Lower lobe of right lung (tissue), 2 donors: Measurements from ENCODE around the gene LMAN2. TPM values are rescaled to one million over a fixed set of nuclear protein-coding genes. Genes with fewer than 3 reads are reported as not detected.

Experiments used
- ATAC-seq, 2 donors: fragments of 200-7000 bp; cut with Tn5 transposase; one replicate each; pipeline ENCODE4 v1.9.1; 2020 to 2022; ENCODE audit warnings: mild to moderate bottlenecking in 2 of 2, moderate library complexity in 2 of 2
- DNase-seq: peaks from one replicate; pipeline ENCODE4 v3.0.0-alpha.2; 2020
- H3K27ac ChIP-seq: fragments of 200-600 bp; one replicate; pipeline ENCODE4 v1.8.0; 2022
- H3K27me3 ChIP-seq: fragments of 200-600 bp; one replicate; pipeline ENCODE4 v1.8.0; 2022; ENCODE audit warnings: low read depth
- H3K36me3 ChIP-seq: fragments of 200-600 bp; one replicate; pipeline ENCODE4 v1.8.0; 2022; ENCODE audit warnings: mild to moderate bottlenecking
- H3K4me1 ChIP-seq: fragments of 200-600 bp; one replicate; pipeline ENCODE4 v1.8.0; 2022
- H3K4me3 ChIP-seq: fragments of 200-600 bp; one replicate; pipeline ENCODE4 v1.8.0; 2022; ENCODE audit warnings: mild to moderate bottlenecking
- H3K9me3 ChIP-seq: fragments of 200-600 bp; one replicate; pipeline ENCODE4 v1.8.0; 2022
- CTCF ChIP-seq: fragments of 200-600 bp; IDR thresholded peaks from one replicate; pipeline ENCODE4 v1.8.0; 2022; ENCODE audit warnings: antibody characterized with exemption, mild to moderate bottlenecking
- intact Hi-C: fragments of 100-400 bp; cut with DNase I; formaldehyde crosslinking; loops from one replicate; pipeline ENCODE4 v1.11.0; 2022
- total RNA-seq: library from RNA; stranded (reverse); fragmentation: NEBNext Ultra II Directional; extraction: Animal tissue kit (Norgen Biotek cat#: 25700); gene quantifications from one replicate; pipeline ENCODE4 v1.2.1, GENCODE V29; 2021
- donor health status: DM: no; HTN: yes; CAD: no; lungs with severe emphysema.

LMAN2 gene
- total RNA-seq, 1 donor from 2014 or later = 108 TPM

DNA sequence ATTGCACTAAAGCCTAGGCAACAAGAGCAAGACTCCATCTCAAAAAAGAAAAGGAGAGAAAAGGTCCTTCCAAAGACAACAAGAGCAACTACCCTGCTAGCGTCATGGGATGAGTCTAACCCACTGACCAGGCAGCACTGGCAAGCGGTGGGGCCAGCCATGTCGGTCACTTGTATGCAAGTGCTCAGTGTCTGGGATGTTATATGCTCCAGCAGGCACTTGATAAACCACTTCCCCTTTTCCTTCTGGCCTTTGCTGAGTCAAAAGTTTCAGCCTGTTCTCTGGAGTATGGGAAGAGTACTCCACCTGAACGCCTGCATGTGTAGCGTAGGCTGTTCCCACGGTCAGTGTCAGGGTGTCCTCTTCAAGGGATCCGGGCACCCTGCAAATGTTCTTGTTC lies 30.6 kb downstream of the LMAN2 start:
- Histone ChIP-seq H3K9me3 (no peaks in the 10 kb centered on the region), H3K27me3 (no peaks in the 10 kb centered on the region), H3K4me3 (no peak overlapping the region), H3K4me1 (no peaks in the 10 kb centered on the region), H3K27ac (no peak overlapping the region), H3K36me3 (peaks cover 6% of the 10 kb centered on the region)
- intact Hi-C loops = no loop called here
- peak; percentile 59 for DNase-seq
- peak; percentile 47 to 68 for ATAC-seq
- TF ChIP-seq CTCF = no peak

DNA sequence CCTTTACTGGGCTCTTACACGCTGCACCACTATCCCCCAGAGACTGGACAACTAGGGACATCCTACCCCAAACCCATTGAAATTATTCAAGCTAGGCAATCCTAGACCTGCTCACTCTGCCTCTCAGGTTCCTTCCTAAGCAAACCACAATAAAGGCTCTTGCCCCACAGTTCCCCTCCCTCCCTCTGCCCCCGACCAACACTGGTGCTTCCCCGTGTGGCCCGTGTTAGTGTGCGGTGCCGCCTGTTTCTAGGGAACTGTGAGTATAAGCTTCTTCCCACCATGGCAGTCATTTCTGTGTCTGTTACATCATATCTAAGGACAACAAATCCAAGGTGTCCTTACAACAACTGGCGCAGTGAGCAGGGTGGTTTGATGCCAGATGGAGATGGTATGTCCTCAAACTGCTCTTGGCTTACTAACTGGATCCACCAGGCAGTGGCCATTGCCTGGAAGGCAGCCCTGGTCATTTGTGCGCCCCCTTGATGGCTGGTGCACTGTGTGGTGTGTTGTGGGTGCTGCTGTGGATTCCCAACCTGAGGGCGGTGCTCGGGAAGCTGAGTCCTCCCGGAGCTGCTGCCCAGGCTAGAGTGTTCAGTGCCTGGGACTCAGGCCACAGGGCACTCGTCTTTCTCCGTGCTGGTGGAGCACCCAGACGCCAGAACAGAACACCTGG lies 31.4 kb downstream of the LMAN2 start:
- ATAC-seq (peak in 1 of 2 donors; percentile 45), DNase-seq (peak; percentile 51)
- H3K4me1 ChIP-seq = no peaks in the 10 kb centered on the region
- no peak overlapping the region for H3K27ac ChIP-seq
- intact Hi-C loops = no loop called here
- no peak for TF ChIP-seq CTCF
- H3K36me3 ChIP-seq = peaks cover 6% of the 10 kb centered on the region
- no peaks in the 10 kb centered on the region for H3K27me3 ChIP-seq
- H3K9me3 ChIP-seq = no peaks in the 10 kb centered on the region
- H3K4me3 ChIP-seq = no peak overlapping the region

DNA sequence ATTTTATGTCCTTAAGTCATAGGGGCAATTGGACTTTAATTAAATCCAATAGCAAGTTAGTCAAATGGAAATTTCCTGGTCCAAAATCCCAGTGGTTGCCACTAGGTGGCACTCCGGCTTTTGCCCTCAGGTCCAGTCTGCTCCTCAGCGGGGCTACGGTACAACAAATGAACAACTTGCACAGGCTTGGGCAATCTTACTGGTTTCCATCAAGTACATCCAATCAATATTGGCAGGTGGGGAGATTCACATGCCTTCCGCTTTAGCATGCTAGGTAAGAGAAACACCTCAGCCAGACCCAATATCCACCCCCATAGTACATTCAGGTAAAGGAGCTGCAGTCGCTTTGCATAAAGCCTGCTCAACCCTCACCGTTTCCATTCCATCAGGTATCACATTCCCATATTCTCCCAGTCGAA lies 33.5 kb downstream of the LMAN2 start:
- Histone ChIP-seq H3K4me1 (peaks cover 2% of the 10 kb centered on the region), H3K27ac (no peak overlapping the region), H3K27me3 (no peaks in the 10 kb centered on the region), H3K9me3 (no peaks in the 10 kb centered on the region), H3K36me3 (peaks cover 6% of the 10 kb centered on the region), H3K4me3 (no peak overlapping the region)
- DNase-seq (peak; percentile 77), ATAC-seq (peak; percentile 60 to 76)
- peak; percentile 87 for TF ChIP-seq CTCF
- intact Hi-C loops = no loop called here

- no peak for TF ChIP-seq CTCF
- Histone ChIP-seq H3K27ac (no peak overlapping the region), H3K9me3 (no peaks in the 10 kb centered on the region), H3K36me3 (peaks cover 6% of the 10 kb centered on the region), H3K4me3 (no peak overlapping the region), H3K27me3 (no peaks in the 10 kb centered on the region), H3K4me1 (peaks cover 21% of the 10 kb centered on the region)
- DNase-seq = no peak
- ATAC-seq = no peak
- intact Hi-C loops = no loop called here
Observed at GRCh38 chr5:177316005-177316404, 35.5 kb downstream of the LMAN2 start.

DNA sequence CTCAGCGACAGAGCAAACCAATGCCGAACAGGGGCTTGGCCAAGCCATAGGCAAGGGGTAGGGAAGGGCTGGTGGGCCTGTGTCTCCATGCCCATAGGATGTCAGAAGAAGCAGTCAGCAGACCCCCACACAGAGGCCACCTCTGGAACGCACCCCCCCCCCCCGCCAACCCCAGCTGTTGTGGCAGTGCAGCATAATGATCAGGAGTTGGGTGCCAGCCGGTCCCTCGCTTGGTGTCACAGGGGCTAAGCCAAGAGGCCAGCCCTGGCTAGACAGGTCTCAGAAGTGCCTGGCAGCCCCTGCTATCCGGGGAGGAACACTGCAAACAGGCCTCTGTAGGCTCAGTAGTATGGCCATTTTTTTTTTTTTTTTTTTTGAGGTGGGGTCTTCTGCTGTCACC lies 36.1 kb downstream of the LMAN2 start:
- no peak for DNase-seq
- H3K9me3 ChIP-seq = no peaks in the 10 kb centered on the region
- no peaks in the 10 kb centered on the region for H3K27me3 ChIP-seq
- TF ChIP-seq CTCF = no peak
- H3K4me1 ChIP-seq = peaks cover 27% of the 10 kb centered on the region
- ATAC-seq = no peak
- H3K36me3 ChIP-seq = peaks cover 6% of the 10 kb centered on the region
- intact Hi-C loops = no loop called here
- no peak overlapping the region for H3K4me3 ChIP-seq
- H3K27ac ChIP-seq = no peak overlapping the region
